ENCODE measurements around the gene VPS35.
A peak's percentile ranks its signal among the peaks of the same experiment; 100 is the strongest.

The VPS35 gene

GRCh38 chr16:46612121-46612520 is 76.9 kb downstream of the VPS35 start:
- no peak for TF ChIP-seq CTCF (IDR thresholded peaks at IDR 0.05; ENCODE audit: control insufficient read depth, insufficient read depth, low read depth, low read length, missing control alignments)
- DNase-seq (ENCODE audit: low read depth) = no peak
- no peak overlapping the region for H3K4me3 ChIP-seq (ENCODE audit: control insufficient read depth, low read depth, low read length)

- H3K4me3 ChIP-seq (ENCODE audit: control insufficient read depth, low read depth, low read length) = no peak overlapping the region
These were observed 81.4 kb downstream of the VPS35 start for GRCh38 chr16:46607529-46607928.

GRCh38 chr16:46606231-46606630 is 82.7 kb downstream of the VPS35 start:
- DNase-seq (ENCODE audit: low read depth) = no peak
- H3K4me3 ChIP-seq (ENCODE audit: control insufficient read depth, low read depth, low read length) = no peak overlapping the region
- TF ChIP-seq CTCF (IDR thresholded peaks at IDR 0.05; ENCODE audit: control insufficient read depth, insufficient read depth, low read depth, low read length, missing control alignments) = no peak

More at GRCh38 chr16:46607529-46607928, 81.4 kb downstream of the VPS35 start:
- DNase-seq (ENCODE audit: low read depth) = peak; percentile 32
- peak; percentile 38 for TF ChIP-seq CTCF (IDR thresholded peaks at IDR 0.05; ENCODE audit: control insufficient read depth, insufficient read depth, low read depth, low read length, missing control alignments)

All from AG09309 (cell line).